RCC 7860 (cell line): ENCODE results near the gene UBXN6.

ENCODE experiments used
- DNase-seq: peaks from one replicate; pipeline ENCODE4 v3.0.0-alpha.2; 2015; ENCODE audit warnings: low spot score
- FAIRE-seq: peaks from 2 replicates; lab custom pipeline; 2012; peaks lifted over from hg19 to GRCh38; lab: Jason Lieb, UNC

The UBXN6 gene

DNA sequence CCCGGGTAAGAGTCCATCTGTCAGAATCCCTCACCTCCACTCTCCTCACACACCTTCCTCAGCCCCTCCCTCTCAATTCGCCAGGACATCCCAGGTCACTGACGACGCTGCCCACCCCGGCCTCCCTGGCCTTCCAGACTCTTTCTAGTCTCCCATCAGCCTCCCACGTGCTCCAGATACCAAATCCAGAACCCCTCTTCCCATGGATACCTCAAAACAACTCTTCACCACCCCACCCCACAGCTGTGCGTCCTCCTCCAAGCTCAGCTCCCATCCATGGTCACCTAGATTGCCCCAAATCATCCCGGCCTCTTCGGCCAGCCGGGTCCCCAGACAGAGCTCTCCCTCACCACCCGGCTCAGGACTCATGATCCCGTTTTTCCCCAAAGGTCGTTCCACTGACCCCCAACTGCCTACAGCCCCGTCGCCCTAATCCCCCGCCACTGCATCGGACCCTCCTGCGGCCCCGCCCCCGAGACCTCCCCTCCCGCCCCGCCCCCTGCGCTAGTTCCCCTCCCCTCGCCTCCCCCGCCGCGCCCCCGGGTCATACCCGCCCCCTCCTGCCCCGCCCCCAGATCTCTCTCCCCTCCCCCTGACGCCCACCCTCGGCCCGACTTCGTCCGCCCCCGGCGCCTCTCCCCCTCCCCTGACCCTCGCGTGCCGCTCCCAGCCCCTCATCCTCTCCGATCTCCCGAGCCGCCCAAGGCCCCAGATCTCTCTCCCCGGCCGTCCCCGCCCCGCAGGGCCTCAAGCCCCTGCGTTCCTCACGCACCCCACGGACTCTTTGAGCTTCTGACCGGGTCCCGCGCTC lies 546 bp downstream of the UBXN6 start:
- DNase-seq = no peak
- FAIRE-seq = no peak

- DNase-seq = peak; percentile 52
- FAIRE-seq = no peak
These were observed 1.1 kb downstream of the UBXN6 start for GRCh38 chr19:4456476-4456842.

- peak; percentile 77 for DNase-seq
- FAIRE-seq = peak; percentile 83
These were observed 1.7 kb downstream of the UBXN6 start for GRCh38 chr19:4455719-4456475.

DNA sequence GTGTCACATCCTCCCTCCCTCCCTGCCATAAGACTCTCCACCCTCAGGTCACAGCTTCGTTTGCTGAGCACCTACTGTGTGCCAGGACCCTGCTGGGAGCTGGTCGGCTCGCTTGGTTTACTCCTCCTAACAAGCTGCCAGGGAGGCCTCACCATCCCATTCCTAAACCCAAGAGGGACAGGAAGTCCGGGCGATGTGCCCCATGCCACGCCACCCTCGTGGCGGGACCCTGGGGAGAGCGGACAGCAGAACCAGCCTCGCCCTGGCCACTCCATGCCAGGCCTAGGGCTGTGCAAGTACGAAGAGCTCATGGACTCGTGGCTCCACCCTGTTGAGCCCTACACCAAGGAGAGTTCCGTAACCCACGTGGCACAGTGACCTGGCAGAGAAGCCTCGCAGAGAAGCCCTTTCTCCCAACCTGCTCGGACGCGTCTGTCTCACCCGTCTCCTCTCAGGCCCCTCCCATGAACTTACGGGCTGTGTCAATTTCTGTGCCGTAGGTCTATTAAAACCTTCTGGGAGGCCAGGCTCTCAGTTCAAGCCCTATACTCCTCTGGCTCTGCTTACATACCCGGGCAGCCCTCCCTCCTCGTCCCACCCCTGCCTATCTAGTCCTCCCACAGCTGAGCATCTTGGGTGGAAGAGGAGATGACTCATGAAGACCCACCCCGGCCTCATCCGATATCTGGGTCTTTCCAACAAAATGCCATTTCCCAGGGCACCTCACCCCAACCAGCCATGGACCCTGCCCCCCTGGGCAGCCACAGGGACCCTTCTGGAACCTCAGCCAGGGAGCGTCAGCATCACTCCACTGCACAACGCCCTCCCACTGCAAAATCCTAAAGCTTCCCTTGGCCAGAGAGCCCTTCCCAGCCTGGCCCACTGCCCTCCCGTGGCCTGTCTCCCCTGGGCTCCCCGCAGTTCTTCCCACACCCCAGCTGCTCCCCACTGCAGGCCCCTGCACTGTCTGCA lies 2.6 kb downstream of the UBXN6 start:
- no peak for FAIRE-seq
- no peak for DNase-seq

- no peak for DNase-seq
These were observed 4.1 kb downstream of the UBXN6 start for GRCh38 chr19:4453232-4454179.

GRCh38 chr19:4452230-4452990 lies 5.2 kb downstream of the UBXN6 start:
- FAIRE-seq (no peak), DNase-seq (no peak)

More at GRCh38 chr19:4453232-4454179, 4.1 kb downstream of the UBXN6 start:
- FAIRE-seq = no peak

GRCh38 chr19:4449639-4450028 lies 8.0 kb downstream of the UBXN6 start:
- no peak for DNase-seq
- FAIRE-seq = no peak

DNA sequence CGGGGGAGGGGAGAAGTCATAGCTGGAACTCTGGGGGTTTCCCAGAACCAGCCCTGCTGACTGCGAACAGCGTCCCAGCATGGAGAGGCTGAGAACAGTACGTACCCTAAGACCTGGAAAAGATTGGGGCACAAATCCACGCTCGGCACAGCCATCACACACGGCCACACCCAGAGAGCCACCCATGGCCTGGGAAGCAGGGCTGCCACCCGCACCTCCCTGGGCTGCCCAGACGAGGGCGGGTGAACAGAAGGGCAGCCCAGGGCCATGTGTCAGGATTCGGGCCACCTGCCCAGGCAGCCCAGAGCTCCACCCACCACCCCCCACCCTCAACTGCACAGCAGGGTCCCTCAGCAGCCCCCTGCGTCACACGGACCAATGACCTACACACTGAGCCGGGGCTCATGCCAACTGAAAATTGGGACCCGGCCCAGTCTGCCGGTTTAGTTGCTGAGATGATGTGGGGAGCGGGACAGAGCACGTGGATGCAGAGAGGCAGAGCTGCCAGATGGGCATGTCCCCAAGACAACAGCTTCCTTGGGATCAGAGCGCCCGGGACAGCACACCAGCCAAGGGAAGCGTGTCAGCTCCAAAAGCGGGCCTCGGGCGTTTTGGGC lies 8.5 kb downstream of the UBXN6 start:
- no peak for DNase-seq
- no peak for FAIRE-seq

DNA sequence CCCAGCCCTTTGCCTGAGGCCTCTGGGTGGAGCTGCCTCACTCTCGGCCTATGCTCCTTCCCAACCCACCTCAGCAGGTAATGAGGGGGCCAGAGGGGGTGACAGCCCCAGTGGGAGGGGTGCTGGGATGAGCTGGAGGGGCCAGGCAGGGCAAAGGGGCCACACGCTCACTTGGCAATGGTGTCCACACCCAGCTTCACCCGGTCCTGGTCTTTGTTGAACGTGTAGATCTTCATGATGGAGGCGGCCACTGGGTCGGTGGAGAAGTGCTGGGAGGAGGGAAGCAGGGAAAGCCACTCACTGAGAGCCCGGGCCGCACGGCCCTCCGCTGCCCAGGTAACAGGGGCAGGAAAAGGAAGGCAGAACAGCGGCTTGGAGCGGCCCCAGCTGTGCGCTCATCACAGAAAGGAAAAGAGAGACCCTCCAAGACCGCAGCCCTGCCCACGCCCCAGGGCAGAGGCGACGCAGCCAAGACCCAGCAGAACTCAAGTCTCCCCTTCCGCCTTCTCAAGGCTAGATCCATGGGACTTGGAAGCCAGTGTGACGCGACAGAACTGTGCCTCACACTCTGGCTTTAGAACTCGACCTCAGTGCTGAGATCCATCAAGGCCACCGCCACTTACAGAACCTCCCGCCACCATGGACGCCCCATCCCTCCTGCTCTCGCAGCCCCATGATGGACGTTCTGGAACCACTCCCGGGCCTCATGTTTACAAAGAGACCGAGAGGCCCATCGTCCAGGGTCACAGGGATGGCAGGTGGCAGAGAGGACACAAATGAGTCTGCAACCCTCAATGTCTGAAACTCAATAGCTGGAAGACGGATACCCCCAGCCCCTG lies 9.2 kb downstream of the UBXN6 start:
- FAIRE-seq = no peak
- DNase-seq = no peak

GRCh38 chr19:4447327-4448146 lies 10.1 kb downstream of the UBXN6 start:
- DNase-seq (no peak), FAIRE-seq (no peak)

GRCh38 chr19:4446704-4447200 lies 10.8 kb downstream of the UBXN6 start:
- no peak for DNase-seq
- no peak for FAIRE-seq

GRCh38 chr19:4445963-4446703 lies 11.5 kb downstream of the UBXN6 start:
- DNase-seq = no peak
- no peak for FAIRE-seq

- FAIRE-seq = no peak
- DNase-seq = no peak
These were observed 12.5 kb downstream of the UBXN6 start for GRCh38 chr19:4444765-4445741.

DNA sequence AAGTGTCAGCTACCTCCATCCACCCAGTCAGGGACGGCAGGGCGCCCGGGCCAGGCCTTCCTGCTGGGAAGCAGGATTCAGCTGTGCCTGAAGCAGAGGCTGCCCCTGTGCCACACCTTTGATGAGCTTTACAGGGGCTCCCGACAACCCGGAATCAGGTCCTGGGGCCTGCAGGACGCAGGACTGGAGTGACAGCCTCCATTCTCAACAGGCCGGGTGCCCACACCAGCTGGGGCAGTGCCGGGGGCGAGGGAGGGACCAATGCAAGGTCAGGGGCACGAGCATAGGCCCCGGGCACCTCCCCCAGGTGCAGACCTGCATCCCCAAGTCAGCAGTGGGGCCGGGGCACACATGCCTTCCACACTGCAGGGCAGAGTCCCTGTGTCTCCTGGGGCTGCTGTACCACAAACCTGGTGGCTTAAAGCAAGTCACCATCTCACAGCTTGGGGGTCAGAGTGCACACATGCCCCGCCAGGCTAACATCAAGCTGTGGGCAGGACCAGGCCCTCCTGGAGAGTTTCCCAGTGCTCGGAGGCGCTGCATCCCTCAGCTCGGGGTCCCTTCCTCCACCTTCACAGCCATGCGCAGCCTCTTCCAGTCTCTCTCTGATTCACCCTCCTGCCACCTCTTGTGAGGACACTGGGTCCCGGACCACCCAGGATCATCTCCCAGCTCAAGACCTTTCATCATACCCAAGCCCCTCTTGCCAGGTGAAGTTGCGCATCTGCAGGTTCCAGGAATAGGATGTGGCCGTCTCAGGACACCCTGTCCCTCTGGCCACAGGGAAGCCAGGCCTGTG lies 13.4 kb downstream of the UBXN6 start:
- DNase-seq = no peak

More for the DNA sequence above, 13.4 kb downstream of the UBXN6 start:
- no peak for FAIRE-seq
